MM.1S (cell line): ENCODE measurements around the gene TGM5.

Experiments
- CTCF ChIP-seq: fragments of 300-600 bp; sonication (generic); IDR thresholded peaks from 2 replicates; pipeline ENCODE4 v1.5.1; 2016; ENCODE audit warnings: antibody characterized with exemption, low read length, mixed read lengths
- EZH2 ChIP-seq: fragments of 300-600 bp; sonication (generic); optimal IDR thresholded peaks from 2 replicates; pipeline ENCODE3; 2017; ENCODE audit warnings: low read depth, mild to moderate bottlenecking, antibody characterized with exemption, low read length, mixed read lengths

- no peak for TF ChIP-seq CTCF
- TF ChIP-seq EZH2, result no peak
These were observed 22.6 kb downstream of the TGM5 start for GRCh38 chr15:43244092-43244491.
